Measurements from ENCODE around the gene ADAMTS18. TPM values are rescaled to one million over a fixed set of nuclear protein-coding genes. Genes with fewer than 3 reads are reported as not detected.

Gene ADAMTS18
- total RNA-seq, 1 experiment from 2014 or later = not detected

- TF ChIP-seq, protein P1, sequence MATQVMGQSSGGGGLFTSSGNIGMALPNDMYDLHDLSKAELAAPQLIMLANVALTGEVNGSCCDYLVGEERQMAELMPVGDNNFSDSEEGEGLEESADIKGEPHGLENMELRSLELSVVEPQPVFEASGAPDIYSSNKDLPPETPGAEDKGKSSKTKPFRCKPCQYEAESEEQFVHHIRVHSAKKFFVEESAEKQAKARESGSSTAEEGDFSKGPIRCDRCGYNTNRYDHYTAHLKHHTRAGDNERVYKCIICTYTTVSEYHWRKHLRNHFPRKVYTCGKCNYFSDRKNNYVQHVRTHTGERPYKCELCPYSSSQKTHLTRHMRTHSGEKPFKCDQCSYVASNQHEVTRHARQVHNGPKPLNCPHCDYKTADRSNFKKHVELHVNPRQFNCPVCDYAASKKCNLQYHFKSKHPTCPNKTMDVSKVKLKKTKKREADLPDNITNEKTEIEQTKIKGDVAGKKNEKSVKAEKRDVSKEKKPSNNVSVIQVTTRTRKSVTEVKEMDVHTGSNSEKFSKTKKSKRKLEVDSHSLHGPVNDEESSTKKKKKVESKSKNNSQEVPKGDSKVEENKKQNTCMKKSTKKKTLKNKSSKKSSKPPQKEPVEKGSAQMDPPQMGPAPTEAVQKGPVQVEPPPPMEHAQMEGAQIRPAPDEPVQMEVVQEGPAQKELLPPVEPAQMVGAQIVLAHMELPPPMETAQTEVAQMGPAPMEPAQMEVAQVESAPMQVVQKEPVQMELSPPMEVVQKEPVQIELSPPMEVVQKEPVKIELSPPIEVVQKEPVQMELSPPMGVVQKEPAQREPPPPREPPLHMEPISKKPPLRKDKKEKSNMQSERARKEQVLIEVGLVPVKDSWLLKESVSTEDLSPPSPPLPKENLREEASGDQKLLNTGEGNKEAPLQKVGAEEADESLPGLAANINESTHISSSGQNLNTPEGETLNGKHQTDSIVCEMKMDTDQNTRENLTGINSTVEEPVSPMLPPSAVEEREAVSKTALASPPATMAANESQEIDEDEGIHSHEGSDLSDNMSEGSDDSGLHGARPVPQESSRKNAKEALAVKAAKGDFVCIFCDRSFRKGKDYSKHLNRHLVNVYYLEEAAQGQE (IDR thresholded peaks at IDR 0.05; ENCODE audit: low read depth) = no peak
- TF ChIP-seq POLR2A (IDR thresholded peaks at IDR 0.05; ENCODE audit: borderline replicate concordance, extremely low read depth, insufficient read depth, insufficient read length) (no peak), CBX3 (IDR thresholded peaks at IDR 0.05; ENCODE audit: low read depth) (no peak)
Measured at GRCh38 chr16:77234611-77235010, 200.2 kb downstream of the ADAMTS18 start (continued).

GRCh38 chr16:77233799-77234519 is 200.9 kb downstream of the ADAMTS18 start:
- ChIA-PET RAD21 (ENCODE audit: low non-redundant PET in 1 of 2, low total read pairs in 2 of 2, uncharacterized antibody in 2 of 2, unreplicated experiment in 2 of 2) (interaction anchor here in 1 of 2 experiments (0.6 kb wide), 1 partner anchor 436 kb away, joined by 3 read pairs; no protein-coding TSS in a partner anchor), CTCF (interaction anchor here (4.4 kb wide), 1 partner anchor 350 kb away, joined by 77 read pairs; no protein-coding TSS in a partner anchor), POLR2A (no interaction called here)
- Histone ChIP-seq H3K4me2 (ENCODE audit: low read length) (no peak overlapping the region), H2AFZ (ENCODE audit: low read depth, low read length, poor library complexity, severe bottlenecking) (no peak overlapping the region), H3K9ac (ENCODE audit: low read length) (no peak overlapping the region), H3K27me3 (ENCODE audit: insufficient read depth, low read length) (no peaks in the 10 kb centered on the region), H3K9me3 (ENCODE audit: control insufficient read depth in 1 of 2, insufficient read depth in 1 of 2, low read depth in 1 of 2, low read length in 2 of 2) (no peaks in the 10 kb centered on the region), H3K4me3 (replicated peaks in 1 of 2; ENCODE audit: low read depth in 1 of 2, low read length in 2 of 2) (no peak overlapping the region), H3K27ac (ENCODE audit: low read depth, low read length) (no peak overlapping the region), H3K36me3 (ENCODE audit: control insufficient read depth in 1 of 2, insufficient read depth in 2 of 2, low read length in 2 of 2) (no peaks in the 10 kb centered on the region), H3K9me2 (ENCODE audit: insufficient read depth) (no peaks in the 10 kb centered on the region), H4K20me1 (ENCODE audit: insufficient read depth) (no peaks in the 10 kb centered on the region), H3K4me1 (ENCODE audit: control insufficient read depth in 1 of 2, insufficient read depth in 2 of 2, low read length in 2 of 2) (peaks cover 0 to 5% of the 10 kb centered on the region in 2 experiments; a peak in 2 of 4 replicates), H3K79me2 (ENCODE audit: insufficient read depth, low read length) (no peaks in the 10 kb centered on the region)
- DNase-seq (ENCODE audit: low read depth, low spot score) = no peak
- BruUV-seq (replicated peaks) = no TSS peak
- no peak for ATAC-seq
- intact Hi-C loops (cut with micrococcal nuclease) = loop anchor here (10.0 kb wide), 1 partner anchor 171 kb away; no protein-coding TSS in a partner anchor
- TF ChIP-seq, protein P2, sequence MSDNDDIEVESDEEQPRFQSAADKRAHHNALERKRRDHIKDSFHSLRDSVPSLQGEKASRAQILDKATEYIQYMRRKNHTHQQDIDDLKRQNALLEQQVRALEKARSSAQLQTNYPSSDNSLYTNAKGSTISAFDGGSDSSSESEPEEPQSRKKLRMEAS (IDR thresholded peaks at IDR 0.05) = no peak
- TF ChIP-seq POLR2AphosphoS5 (IDR thresholded peaks at IDR 0.05; ENCODE audit: low read depth, low read length) (no peak), SP1 (IDR thresholded peaks at IDR 0.05; ENCODE audit: low read depth) (no peak), CBX3 (IDR thresholded peaks at IDR 0.05; ENCODE audit: low read depth) (no peak), CEBPB (IDR thresholded peaks at IDR 0.05; ENCODE audit: low read depth) (no peak), YY1 (IDR thresholded peaks at IDR 0.05; ENCODE audit: extremely low read depth, insufficient replicate concordance, low read depth, low read length) (no peak), POLR2A (IDR thresholded peaks at IDR 0.05; ENCODE audit: borderline replicate concordance, extremely low read depth, insufficient read depth, insufficient read length) (no peak), FOSL1 (IDR thresholded peaks at IDR 0.05; ENCODE audit: low read depth) (no peak), TCF7L2 (IDR thresholded peaks at IDR 0.05; ENCODE audit: borderline replicate concordance, extremely low read depth, insufficient read depth, insufficient read length) (no peak), ZFX (IDR thresholded peaks at IDR 0.05) (no peak)
- TF ChIP-seq, protein P1 (IDR thresholded peaks at IDR 0.05; ENCODE audit: low read depth) = no peak
- TF ChIP-seq, protein P3, sequence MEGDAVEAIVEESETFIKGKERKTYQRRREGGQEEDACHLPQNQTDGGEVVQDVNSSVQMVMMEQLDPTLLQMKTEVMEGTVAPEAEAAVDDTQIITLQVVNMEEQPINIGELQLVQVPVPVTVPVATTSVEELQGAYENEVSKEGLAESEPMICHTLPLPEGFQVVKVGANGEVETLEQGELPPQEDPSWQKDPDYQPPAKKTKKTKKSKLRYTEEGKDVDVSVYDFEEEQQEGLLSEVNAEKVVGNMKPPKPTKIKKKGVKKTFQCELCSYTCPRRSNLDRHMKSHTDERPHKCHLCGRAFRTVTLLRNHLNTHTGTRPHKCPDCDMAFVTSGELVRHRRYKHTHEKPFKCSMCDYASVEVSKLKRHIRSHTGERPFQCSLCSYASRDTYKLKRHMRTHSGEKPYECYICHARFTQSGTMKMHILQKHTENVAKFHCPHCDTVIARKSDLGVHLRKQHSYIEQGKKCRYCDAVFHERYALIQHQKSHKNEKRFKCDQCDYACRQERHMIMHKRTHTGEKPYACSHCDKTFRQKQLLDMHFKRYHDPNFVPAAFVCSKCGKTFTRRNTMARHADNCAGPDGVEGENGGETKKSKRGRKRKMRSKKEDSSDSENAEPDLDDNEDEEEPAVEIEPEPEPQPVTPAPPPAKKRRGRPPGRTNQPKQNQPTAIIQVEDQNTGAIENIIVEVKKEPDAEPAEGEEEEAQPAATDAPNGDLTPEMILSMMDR (IDR thresholded peaks at IDR 0.05 in 2 of 3, conservative IDR thresholded peaks at IDR 0.05 in 1 of 3; ENCODE audit: borderline replicate concordance in 1 of 3, insufficient read depth in 1 of 3, low read depth in 2 of 3, low read length in 2 of 3) = no peak
- TF ChIP-seq, protein P4, sequence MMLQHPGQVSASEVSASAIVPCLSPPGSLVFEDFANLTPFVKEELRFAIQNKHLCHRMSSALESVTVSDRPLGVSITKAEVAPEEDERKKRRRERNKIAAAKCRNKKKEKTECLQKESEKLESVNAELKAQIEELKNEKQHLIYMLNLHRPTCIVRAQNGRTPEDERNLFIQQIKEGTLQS (IDR thresholded peaks at IDR 0.05) = no peak
